ENCODE results near the gene AMPD2. TPM values are rescaled to one million over a fixed set of nuclear protein-coding genes. Genes with fewer than 3 reads are reported as not detected.

The AMPD2 gene
- total and polyA plus RNA-seq, 9 of the 15 experiments (the other 6 are each of a cell fraction or from before 2014, with no cell fraction given), result 2.0 to 77.7 (median 28.2) TPM

DNA sequence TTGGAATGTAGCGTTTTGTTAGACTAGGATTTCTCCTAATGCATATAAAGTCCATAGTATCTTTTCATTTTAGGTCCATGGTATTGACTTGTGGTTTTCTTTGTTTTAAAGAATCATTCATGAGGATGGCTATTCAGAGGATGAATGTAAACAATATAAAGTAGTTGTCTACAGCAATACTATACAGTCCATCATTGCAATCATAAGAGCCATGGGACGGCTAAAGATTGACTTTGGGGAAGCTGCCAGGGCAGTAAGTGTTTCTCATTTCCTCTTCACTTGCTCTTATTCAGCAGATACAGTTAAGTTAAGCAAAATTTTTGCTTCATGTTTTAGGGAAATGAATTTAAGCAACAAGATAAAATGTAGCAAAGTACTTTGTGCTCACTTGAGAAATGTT lies 45.9 kb upstream of the AMPD2 start:
- TF ChIP-seq, protein P1, sequence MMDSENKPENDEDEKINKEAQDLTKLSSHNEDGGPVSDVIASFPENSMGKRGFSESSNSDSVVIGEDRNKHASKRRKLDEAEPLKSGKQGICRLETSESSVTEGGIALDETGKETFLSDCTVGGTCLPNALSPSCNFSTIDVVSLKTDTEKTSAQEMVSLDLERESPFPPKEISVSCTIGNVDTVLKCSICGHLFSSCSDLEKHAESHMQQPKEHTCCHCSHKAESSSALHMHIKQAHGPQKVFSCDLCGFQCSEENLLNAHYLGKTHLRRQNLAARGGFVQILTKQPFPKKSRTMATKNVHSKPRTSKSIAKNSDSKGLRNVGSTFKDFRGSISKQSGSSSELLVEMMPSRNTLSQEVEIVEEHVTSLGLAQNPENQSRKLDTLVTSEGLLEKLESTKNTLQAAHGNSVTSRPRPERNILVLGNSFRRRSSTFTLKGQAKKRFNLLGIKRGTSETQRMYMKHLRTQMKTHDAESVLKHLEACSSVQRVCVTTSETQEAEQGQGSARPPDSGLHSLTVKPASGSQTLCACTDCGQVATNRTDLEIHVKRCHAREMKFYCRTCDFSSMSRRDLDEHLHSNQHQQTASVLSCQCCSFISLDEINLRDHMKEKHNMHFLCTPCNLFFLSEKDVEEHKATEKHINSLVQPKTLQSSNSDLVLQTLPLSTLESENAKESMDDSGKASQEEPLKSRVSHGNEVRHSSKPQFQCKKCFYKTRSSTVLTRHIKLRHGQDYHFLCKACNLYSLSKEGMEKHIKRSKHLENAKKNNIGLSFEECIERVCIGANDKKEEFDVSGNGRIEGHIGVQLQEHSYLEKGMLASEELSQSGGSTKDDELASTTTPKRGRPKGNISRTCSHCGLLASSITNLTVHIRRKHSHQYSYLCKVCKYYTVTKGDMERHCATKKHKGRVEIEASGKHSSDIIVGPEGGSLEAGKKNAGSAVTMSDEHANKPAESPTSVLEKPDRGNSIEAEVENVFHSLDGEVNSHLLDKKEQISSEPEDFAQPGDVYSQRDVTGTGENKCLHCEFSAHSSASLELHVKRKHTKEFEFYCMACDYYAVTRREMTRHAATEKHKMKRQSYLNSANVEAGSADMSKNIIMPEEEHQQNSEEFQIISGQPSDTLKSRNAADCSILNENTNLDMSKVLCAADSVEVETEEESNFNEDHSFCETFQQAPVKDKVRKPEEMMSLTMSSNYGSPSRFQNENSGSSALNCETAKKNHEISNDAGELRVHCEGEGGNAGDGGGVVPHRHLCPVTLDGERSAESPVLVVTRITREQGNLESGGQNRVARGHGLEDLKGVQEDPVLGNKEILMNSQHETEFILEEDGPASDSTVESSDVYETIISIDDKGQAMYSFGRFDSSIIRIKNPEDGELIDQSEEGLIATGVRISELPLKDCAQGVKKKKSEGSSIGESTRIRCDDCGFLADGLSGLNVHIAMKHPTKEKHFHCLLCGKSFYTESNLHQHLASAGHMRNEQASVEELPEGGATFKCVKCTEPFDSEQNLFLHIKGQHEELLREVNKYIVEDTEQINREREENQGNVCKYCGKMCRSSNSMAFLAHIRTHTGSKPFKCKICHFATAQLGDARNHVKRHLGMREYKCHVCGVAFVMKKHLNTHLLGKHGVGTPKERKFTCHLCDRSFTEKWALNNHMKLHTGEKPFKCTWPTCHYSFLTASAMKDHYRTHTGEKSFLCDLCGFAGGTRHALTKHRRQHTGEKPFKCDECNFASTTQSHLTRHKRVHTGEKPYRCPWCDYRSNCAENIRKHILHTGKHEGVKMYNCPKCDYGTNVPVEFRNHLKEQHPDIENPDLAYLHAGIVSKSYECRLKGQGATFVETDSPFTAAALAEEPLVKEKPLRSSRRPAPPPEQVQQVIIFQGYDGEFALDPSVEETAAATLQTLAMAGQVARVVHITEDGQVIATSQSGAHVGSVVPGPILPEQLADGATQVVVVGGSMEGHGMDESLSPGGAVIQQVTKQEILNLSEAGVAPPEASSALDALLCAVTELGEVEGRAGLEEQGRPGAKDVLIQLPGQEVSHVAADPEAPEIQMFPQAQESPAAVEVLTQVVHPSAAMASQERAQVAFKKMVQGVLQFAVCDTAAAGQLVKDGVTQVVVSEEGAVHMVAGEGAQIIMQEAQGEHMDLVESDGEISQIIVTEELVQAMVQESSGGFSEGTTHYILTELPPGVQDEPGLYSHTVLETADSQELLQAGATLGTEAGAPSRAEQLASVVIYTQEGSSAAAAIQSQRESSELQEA (IDR thresholded peaks at IDR 0.05; ENCODE audit: low read depth), result no peak
- no peak for TF ChIP-seq HDGF (IDR thresholded peaks at IDR 0.05)
- TF ChIP-seq ZBTB17 (CRISPR knock-in tag; IDR thresholded peaks at IDR 0.05), result no peak
- no peak for TF ChIP-seq NCOA6 (IDR thresholded peaks at IDR 0.05)
- TF ChIP-seq, protein P2, sequence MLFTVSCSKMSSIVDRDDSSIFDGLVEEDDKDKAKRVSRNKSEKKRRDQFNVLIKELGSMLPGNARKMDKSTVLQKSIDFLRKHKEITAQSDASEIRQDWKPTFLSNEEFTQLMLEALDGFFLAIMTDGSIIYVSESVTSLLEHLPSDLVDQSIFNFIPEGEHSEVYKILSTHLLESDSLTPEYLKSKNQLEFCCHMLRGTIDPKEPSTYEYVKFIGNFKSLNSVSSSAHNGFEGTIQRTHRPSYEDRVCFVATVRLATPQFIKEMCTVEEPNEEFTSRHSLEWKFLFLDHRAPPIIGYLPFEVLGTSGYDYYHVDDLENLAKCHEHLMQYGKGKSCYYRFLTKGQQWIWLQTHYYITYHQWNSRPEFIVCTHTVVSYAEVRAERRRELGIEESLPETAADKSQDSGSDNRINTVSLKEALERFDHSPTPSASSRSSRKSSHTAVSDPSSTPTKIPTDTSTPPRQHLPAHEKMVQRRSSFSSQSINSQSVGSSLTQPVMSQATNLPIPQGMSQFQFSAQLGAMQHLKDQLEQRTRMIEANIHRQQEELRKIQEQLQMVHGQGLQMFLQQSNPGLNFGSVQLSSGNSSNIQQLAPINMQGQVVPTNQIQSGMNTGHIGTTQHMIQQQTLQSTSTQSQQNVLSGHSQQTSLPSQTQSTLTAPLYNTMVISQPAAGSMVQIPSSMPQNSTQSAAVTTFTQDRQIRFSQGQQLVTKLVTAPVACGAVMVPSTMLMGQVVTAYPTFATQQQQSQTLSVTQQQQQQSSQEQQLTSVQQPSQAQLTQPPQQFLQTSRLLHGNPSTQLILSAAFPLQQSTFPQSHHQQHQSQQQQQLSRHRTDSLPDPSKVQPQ (CRISPR knock-in tag; IDR thresholded peaks at IDR 0.05; ENCODE audit: borderline replicate concordance), result no peak
- no peak for TF ChIP-seq ZNF354B (CRISPR knock-in tag; IDR thresholded peaks at IDR 0.05)
- TF ChIP-seq ZKSCAN3 (CRISPR knock-in tag; IDR thresholded peaks at IDR 0.05), result no peak
- TF ChIP-seq HIVEP1 (CRISPR knock-in tag; IDR thresholded peaks at IDR 0.05), result no peak
- TF ChIP-seq DACH1 (IDR thresholded peaks at IDR 0.05; ENCODE audit: partially characterized antibody), result no peak
- H3K9ac ChIP-seq (ENCODE audit: insufficient read depth in 1 of 2, low read depth in 2 of 2, low read length in 2 of 2), result no peak overlapping the region
- no TSS peak for BruUV-seq (replicated peaks)
- H3K27ac ChIP-seq (ENCODE audit: extremely low read depth, low read depth, low read length), result no peak overlapping the region
- H3K4me1 ChIP-seq (replicated peaks in 1 of 2; ENCODE audit: control insufficient read depth in 2 of 2, insufficient read depth in 2 of 2, low read length in 2 of 2), result no peaks in the 10 kb centered on the region; a peak in 1 of 5 replicates
- CTCF ChIA-PET (ENCODE audit: low intra/inter-chr PET ratio), result interaction anchor here (0.7 kb wide), 1 partner anchor 78 kb away, joined by 3 read pairs; no protein-coding TSS in a partner anchor
- H3K36me3 ChIP-seq (ENCODE audit: control insufficient read depth, insufficient read depth, low read length), result peaks cover 22% of the 10 kb centered on the region; the same call in 2 of the 3 replicates
- POLR2A ChIA-PET, result interaction anchor here (0.6 kb wide), 1 partner anchor 30 kb away, joined by 4 read pairs; no protein-coding TSS in a partner anchor
- H4K20me1 ChIP-seq (replicated peaks; ENCODE audit: control insufficient read depth, insufficient read depth, low read length), result peaks cover 4% of the 10 kb centered on the region; the same call in 1 of the 2 replicates
- DNase-seq (ENCODE audit: extremely low read depth in 1 of 4, low spot score in 3 of 4) (no peak), ATAC-seq (no peak), FAIRE-seq (no peak)
- no peaks in the 10 kb centered on the region for H3K9me1 ChIP-seq (ENCODE audit: control insufficient read depth, insufficient read depth, low read length)
- H3K27me3 ChIP-seq (ENCODE audit: control insufficient read depth in 2 of 2, insufficient read depth in 2 of 2, low read length in 2 of 2), result no peaks in the 10 kb centered on the region
- in situ Hi-C loops (cut with MboI) (no loop called here), intact Hi-C loops (cut with micrococcal nuclease) (no loop called here)
- H3K4me3 ChIP-seq, result no peak overlapping the region
- H2AFZ ChIP-seq (ENCODE audit: low read depth, low read length), result no peak overlapping the region
- no peak overlapping the region for H3K4me2 ChIP-seq (ENCODE audit: insufficient read depth, low read length)
- 90% methylated on average over 2 of the region's 2 CpGs for WGBS (ENCODE audit: insufficient coverage, low coverage, missing lambda C conversion rate)
- H3K9me3 ChIP-seq (replicated peaks; ENCODE audit: control insufficient read depth, insufficient read depth, low read depth, low read length), result no peaks in the 10 kb centered on the region
- peaks cover 39% of the 10 kb centered on the region for H3K79me2 ChIP-seq (ENCODE audit: control insufficient read depth, insufficient read depth, low read length)
